Measurements from ENCODE around the gene ATP2C2.

Gene ATP2C2

DNA sequence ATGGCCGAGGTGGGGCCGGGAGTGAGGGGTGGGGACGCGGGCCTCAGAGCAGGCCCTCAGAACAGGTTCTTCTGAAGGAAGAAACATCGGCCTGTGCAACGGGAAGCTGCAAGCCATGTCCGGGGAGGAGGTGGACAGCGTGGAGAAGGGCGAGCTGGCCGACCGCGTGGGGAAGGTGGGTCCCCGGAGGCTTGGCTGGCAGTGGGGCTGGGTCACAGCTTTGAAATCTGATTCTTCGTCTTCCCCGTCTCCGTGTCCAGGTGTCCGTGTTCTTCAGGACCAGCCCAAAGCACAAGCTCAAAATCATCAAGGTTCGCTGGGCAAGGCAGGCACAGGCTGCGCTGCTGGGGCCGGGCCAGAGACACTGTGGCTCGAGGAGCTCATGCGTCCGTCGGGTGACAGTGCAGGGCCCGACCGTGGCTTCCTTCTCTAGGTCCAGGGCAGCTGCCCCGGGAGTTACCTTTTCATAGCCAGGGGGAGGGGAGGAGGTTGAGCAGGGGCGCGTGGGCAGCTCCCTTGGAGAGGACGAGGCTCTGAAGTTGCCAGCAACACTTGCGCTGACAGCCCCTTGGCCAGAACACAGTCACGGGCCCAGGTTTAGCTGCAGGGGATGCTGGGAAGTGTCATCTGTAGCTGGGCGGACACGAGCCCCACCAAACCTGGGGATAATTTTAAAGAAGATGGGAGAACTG lies 84.9 kb downstream of the ATP2C2 start:
- Histone ChIP-seq H3K27me3 (no peaks in the 10 kb centered on the region), H3K36me3 (no peaks in the 10 kb centered on the region), H4K20me1 (no peaks in the 10 kb centered on the region), H3K4me2 (no peak overlapping the region), H3K4me1 (peaks cover 11% of the 10 kb centered on the region), H3K9ac (no peak overlapping the region), H3K9me3 (peaks cover 12% of the 10 kb centered on the region; the same call in 1 of the 2 replicates), H3K4me3 (no peak overlapping the region), H3K27ac (no peak overlapping the region)
- TF ChIP-seq Cebpa-rat (IDR thresholded peaks at IDR 0.05), result no peak

DNA sequence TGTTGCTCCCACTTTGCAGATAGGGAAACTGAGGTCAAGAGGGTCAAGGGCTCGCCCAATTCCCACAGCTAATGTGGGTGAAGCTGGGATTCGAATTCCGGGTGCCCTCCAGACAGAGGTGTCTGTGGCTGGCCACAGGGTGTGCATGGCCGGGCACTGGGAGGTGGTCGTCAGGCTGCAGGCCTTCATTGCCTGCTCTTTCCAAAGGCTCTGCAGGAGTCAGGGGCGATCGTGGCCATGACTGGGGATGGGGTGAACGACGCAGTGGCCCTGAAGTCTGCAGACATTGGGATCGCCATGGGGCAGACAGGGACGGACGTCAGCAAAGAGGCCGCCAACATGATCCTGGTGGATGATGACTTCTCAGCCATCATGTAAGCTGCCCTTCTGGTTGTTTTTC lies 86.3 kb downstream of the ATP2C2 start:
- Histone ChIP-seq H3K9me3 (peaks cover 12% of the 10 kb centered on the region; the same call in 1 of the 2 replicates), H3K9ac (no peak overlapping the region), H3K4me1 (peaks cover 2% of the 10 kb centered on the region; the same call in 1 of the 2 replicates), H4K20me1 (no peaks in the 10 kb centered on the region), H3K27ac (no peak overlapping the region), H3K4me2 (no peak overlapping the region), H3K36me3 (no peaks in the 10 kb centered on the region), H3K4me3 (no peak overlapping the region), H3K27me3 (no peaks in the 10 kb centered on the region)
- TF ChIP-seq Cebpa-rat (IDR thresholded peaks at IDR 0.05), result no peak

DNA sequence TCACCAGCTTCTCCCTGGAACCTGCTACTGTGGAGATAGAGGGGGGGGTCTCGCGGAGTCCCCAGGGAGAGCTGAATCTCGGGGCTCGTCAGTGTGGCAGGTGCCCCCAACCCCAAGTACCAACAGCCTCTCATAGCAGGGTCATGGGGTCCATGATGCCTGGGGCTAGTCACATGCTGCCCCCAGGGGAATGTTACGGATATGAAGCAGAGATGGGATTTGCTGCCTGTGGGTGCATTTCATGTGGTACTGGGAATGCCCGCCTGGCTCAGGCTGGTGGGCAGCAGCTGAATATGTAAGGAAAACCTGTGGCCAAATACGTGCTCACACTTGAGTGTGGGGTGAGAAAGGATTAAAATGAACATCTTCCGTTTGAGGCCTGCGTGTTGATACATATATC lies 86.7 kb downstream of the ATP2C2 start:
- no peaks in the 10 kb centered on the region for H3K27me3 ChIP-seq
- no peaks in the 10 kb centered on the region for H4K20me1 ChIP-seq
- no peak for TF ChIP-seq Cebpa-rat (IDR thresholded peaks at IDR 0.05)
- H3K4me1 ChIP-seq, result no peaks in the 10 kb centered on the region
- H3K9me3 ChIP-seq, result peaks cover 12% of the 10 kb centered on the region; the same call in 1 of the 2 replicates
- H3K4me2 ChIP-seq, result no peak overlapping the region
- H3K27ac ChIP-seq, result no peak overlapping the region
- no peak overlapping the region for H3K9ac ChIP-seq
- no peaks in the 10 kb centered on the region for H3K36me3 ChIP-seq
- H3K4me3 ChIP-seq, result no peak overlapping the region

DNA sequence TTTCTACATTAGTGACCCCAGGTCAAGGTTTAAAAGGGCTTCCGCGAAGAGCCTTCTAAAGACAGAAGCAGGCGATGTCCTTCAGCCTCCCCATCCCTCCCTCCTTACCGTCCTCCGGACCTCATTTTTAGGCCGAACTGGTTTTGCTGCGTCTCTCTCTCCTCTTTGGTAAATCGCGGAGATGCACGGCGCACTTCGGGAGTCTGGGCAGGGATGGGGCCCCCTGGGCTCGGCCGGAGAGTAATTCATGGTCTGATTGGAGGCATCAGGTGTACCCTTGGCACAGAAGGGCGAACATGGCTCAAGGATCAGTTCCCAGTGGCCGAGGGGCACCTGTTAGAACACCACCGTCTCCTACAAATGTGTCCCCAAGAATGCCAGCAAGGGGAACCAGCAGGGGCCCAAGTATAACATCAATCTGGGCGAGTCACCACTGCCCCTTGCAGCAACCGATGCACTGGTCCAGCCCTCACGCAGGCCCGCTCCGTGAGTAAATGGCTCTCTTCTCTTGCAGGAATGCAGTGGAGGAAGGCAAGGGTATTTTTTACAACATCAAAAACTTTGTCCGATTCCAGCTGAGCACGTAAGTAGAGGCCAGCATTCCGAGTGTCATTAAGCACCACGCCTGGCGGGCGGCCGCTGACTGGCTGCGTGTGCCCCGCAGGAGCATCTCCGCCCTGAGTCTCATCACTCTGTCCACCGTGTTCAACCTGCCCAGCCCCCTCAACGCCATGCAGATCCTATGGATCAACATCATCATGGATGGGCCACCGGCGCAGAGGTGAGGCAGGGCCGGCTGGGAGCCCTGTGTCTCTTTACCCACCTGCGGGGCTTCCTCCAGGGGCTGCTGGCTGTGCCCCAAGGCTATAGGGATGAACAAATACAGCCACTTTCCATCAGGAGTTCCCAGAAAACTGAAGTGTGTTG lies 90.5 kb downstream of the ATP2C2 start:
- Histone ChIP-seq H3K4me1 (peaks cover 11% of the 10 kb centered on the region), H3K9me3 (no peaks in the 10 kb centered on the region), H3K4me3 (no peak overlapping the region), H3K9ac (no peak overlapping the region), H3K4me2 (no peak overlapping the region), H3K27ac (no peak overlapping the region), H4K20me1 (no peaks in the 10 kb centered on the region), H3K27me3 (no peaks in the 10 kb centered on the region), H3K36me3 (peaks cover 9% of the 10 kb centered on the region; the same call in 1 of the 2 replicates)
- TF ChIP-seq Cebpa-rat (IDR thresholded peaks at IDR 0.05), result no peak

DNA sequence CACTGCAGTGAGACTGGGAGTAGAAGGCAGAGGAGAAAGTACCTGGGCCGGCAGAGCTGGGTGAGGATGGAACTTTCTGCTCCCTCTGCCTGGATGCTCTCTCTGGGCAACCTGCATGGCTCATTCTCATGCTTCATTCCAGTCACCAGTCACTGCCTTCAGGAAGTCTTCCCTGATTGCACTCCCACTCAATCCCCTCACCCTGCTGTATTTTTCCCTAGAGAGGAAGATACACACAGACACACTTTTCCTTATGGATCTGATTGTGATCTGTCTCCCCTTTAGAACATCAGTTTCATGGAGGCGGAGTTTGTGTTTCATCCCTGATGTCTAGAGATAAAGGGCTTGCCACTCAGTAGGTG lies 91.2 kb downstream of the ATP2C2 start:
- H3K27ac ChIP-seq, result no peak overlapping the region
- no peaks in the 10 kb centered on the region for H3K9me3 ChIP-seq
- no peak overlapping the region for H3K4me2 ChIP-seq
- no peak overlapping the region for H3K4me3 ChIP-seq
- peaks cover 14% of the 10 kb centered on the region; the same call in 1 of the 2 replicates for H3K36me3 ChIP-seq
- H3K4me1 ChIP-seq, result peaks cover 11% of the 10 kb centered on the region
- no peaks in the 10 kb centered on the region for H4K20me1 ChIP-seq
- TF ChIP-seq Cebpa-rat (IDR thresholded peaks at IDR 0.05), result no peak
- H3K27me3 ChIP-seq, result no peaks in the 10 kb centered on the region
- H3K9ac ChIP-seq, result no peak overlapping the region

DNA sequence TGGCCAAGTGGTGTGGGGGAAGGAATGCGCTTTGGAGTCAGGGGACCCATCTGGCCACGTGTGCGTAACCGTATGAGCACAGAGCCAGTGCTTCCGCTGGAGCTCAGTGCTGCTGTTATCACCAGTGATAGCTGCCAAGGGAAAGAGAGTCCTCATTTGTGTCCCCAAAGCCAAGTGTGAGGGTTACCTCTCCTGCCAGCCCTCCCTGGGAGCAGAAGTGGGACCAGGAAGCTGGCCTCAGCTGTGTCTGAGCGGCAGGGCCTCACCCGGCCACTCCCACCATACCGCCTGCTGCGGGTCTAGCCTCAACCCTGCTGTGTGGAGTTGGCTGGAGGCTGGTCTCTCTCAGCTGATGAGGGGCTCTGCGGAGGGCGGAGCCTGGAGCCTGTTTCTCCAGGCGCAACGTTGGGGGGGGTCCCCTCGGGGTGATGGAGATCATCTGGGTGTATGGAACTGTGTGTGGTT lies 91.6 kb downstream of the ATP2C2 start:
- Histone ChIP-seq H3K9ac (no peak overlapping the region), H3K4me2 (no peak overlapping the region), H3K9me3 (no peaks in the 10 kb centered on the region), H3K27ac (no peak overlapping the region), H3K4me1 (peaks cover 11% of the 10 kb centered on the region), H3K27me3 (no peaks in the 10 kb centered on the region), H3K4me3 (no peak overlapping the region), H4K20me1 (no peaks in the 10 kb centered on the region), H3K36me3 (peaks cover 18% of the 10 kb centered on the region; the same call in 1 of the 2 replicates)
- TF ChIP-seq Cebpa-rat (IDR thresholded peaks at IDR 0.05), result no peak

DNA sequence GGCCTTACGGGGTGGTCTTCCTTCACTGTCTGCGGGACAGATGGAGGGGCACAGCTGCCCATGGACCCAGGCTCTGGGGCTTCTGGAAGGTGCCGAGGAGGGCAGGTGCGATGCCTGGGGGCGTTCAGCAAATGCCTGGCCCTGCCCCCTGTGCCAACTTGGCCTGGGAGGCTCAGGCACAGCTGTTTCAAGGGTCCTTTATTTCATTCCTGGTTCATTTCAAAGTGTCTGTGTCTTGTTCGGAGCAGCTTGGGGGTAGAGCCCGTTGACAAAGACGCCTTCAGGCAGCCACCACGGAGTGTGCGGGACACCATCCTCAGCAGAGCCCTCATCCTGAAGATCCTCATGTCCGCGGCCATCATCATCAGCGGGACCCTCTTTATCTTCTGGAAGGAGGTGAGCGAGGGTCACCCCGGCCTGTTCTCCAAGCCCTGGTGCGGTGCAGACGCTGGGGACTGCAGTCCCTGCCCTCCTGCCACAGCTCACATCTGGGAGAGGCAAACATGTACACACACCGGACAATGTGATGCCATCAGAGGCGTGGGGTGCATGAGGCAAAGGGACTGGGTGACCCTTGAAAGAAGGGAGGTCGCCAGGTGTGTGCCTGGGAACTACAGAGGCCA lies 92.2 kb downstream of the ATP2C2 start:
- Histone ChIP-seq H3K9me3 (no peaks in the 10 kb centered on the region), H3K27me3 (no peaks in the 10 kb centered on the region), H3K36me3 (peaks cover 23% of the 10 kb centered on the region; the same call in 1 of the 2 replicates), H3K4me1 (peaks cover 11% of the 10 kb centered on the region), H4K20me1 (no peaks in the 10 kb centered on the region), H3K27ac (no peak overlapping the region), H3K4me2 (no peak overlapping the region), H3K9ac (no peak overlapping the region), H3K4me3 (no peak overlapping the region)
- no peak for TF ChIP-seq Cebpa-rat (IDR thresholded peaks at IDR 0.05)

DNA sequence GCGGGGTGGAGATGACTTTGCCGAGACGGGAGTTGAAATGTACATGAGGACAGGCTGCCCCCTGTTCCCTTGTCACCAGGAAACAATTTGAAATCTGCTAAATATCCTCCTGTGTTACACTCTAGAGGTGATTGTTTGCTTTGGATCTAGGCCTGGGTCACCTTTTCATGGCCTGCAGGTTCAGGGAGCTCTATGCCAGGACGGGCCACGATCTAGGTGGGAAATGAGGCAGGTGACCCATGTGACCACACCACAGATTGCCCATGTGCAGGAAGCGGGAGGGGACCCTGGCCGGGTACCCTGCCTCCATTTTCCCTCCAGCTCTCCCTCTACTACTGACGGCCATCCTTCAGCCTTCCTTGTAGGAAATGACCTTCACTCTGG lies 92.7 kb downstream of the ATP2C2 start:
- no peaks in the 10 kb centered on the region for H3K9me3 ChIP-seq
- peaks cover 23% of the 10 kb centered on the region; the same call in 1 of the 2 replicates for H3K36me3 ChIP-seq
- no peaks in the 10 kb centered on the region for H4K20me1 ChIP-seq
- H3K4me3 ChIP-seq, result no peak overlapping the region
- H3K4me2 ChIP-seq, result peak overlapping the region; percentile 48
- peaks cover 11% of the 10 kb centered on the region for H3K4me1 ChIP-seq
- H3K9ac ChIP-seq, result no peak overlapping the region
- no peaks in the 10 kb centered on the region for H3K27me3 ChIP-seq
- no peak for TF ChIP-seq Cebpa-rat (IDR thresholded peaks at IDR 0.05)
- H3K27ac ChIP-seq, result no peak overlapping the region

DNA sequence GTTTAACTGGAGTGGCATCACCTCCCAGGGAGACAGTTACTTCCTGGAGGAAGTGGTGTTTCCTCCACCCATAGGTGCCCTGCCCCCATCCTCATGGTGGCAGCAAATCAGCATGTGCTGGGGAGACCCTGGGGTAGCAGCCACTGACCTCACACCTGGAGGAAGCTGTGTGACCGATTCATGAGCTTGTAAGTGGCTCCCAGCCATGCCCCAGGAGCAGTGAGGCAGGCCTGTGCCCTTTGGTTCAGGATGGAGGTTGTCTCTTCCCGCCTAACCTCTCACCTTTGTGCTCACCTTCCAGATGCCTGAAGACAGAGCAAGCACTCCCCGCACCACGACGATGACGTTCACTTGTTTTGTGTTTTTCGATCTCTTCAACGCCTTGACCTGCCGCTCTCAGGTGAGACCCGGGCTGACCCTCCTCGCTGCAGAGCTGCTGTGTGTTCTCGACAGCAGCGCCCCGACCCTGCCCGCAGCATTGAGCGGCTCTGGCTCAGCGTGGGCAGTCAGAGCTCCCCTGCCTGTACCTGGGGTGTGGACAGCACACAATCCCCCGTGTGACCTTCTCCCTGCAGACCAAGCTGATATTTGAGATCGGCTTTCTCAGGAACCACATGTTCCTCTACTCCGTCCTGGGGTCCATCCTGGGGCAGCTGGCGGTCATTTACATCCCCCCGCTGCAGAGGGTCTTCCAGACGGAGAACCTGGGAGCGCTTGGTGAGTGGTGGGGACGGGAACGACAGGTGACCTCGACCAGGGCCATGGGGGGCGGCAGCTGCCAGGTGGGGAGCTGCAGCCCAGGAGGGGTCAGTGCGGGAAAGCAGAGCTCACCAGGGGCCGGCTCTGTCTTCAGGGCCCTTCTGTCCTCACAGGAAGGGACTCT lies 93.3 kb downstream of the ATP2C2 start:
- H3K27ac ChIP-seq, result no peak overlapping the region
- no peak overlapping the region for H3K9ac ChIP-seq

More for the DNA sequence above, 93.3 kb downstream of the ATP2C2 start:
- Histone ChIP-seq H4K20me1 (no peaks in the 10 kb centered on the region), H3K9me3 (peaks cover 2% of the 10 kb centered on the region), H3K4me3 (no peak overlapping the region), H3K36me3 (peaks cover 25% of the 10 kb centered on the region), H3K4me1 (peaks cover 11% of the 10 kb centered on the region), H3K4me2 (peak overlapping the region; percentile 48), H3K27me3 (no peaks in the 10 kb centered on the region)
- TF ChIP-seq Cebpa-rat (IDR thresholded peaks at IDR 0.05), result no peak

Measured in BLaER1 (cell line).